Colonic mucosa (tissue), 4 donors: ENCODE data around the gene ZBTB25. TPM values are rescaled to one million over a fixed set of nuclear protein-coding genes. Genes with fewer than 3 reads are reported as not detected.

ENCODE experiments used
- DNase-seq: peaks from one replicate; pipeline ENCODE4 v3.0.0-alpha.2; 2020
- H3K27ac ChIP-seq: fragments of 200-600 bp; one replicate; pipeline ENCODE4 v1.8.0; 2021
- H3K27me3 ChIP-seq: fragments of 200-600 bp; one replicate; pipeline ENCODE4 v1.8.0; 2021
- H3K36me3 ChIP-seq: fragments of 200-600 bp; one replicate; pipeline ENCODE4 v1.8.0; 2021
- H3K4me1 ChIP-seq: fragments of 200-600 bp; one replicate; pipeline ENCODE4 v1.8.0; 2021; ENCODE audit warnings: mild to moderate bottlenecking
- H3K4me3 ChIP-seq: fragments of 200-600 bp; one replicate; pipeline ENCODE4 v1.8.0; 2021
- H3K9ac ChIP-seq, 2 donors: one replicate each; pipeline ENCODE4 v1.7.0; 2013; ENCODE audit warnings: control low read depth in 2 of 2, low read depth in 2 of 2, low read length in 2 of 2
- H3K9me3 ChIP-seq: fragments of 200-600 bp; one replicate; pipeline ENCODE4 v1.8.0; 2021
- intact Hi-C: fragments of 100-400 bp; cut with DNase I; formaldehyde crosslinking; loops from one replicate; pipeline ENCODE4 v1.14.1; 2022
- total RNA-seq, 2 donors: library from RNA; stranded (reverse); fragmentation: NEBNext Ultra II Directional in 1 of 2; extraction: Animal tissue kit (Norgen Biotek cat#: 25700) in 1 of 2; gene quantifications; one replicate each; pipeline ENCODE4 v1.2.1, GENCODE V29; 2021
- TF ChIP-seq, protein P1 (sequence below): fragments of 200-600 bp; IDR thresholded peaks from one replicate; pipeline ENCODE4 v1.8.0; 2022; ENCODE audit warnings: antibody characterized with exemption, mild to moderate bottlenecking
- donor health status: healthy.
- donor health status: DM: no; HTN: no; CAD: no.
- donor health status: DM: no; HTN: no; CAD: no.

Gene ZBTB25
- total RNA-seq, 2 donors from 2014 or later: 5.6 to 6.1 TPM

DNA sequence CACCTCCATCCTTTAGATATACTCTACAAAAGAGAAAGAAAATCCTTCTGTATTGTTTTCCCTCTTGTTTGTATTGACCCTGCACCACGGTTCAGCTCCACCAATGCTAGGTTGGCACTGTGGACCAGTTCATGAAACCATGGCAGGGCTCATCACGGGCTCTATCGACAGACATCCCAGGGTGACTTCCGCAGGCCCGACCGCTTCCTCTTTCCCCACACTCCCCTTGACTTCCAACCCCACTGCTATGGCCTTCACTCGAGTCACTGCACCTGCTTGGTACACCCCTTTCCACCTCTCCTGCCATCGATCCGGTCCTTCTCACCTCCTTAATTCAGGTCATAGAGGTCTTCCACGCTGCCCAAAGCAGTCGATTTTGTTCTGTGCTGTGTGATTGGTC, 59.5 kb downstream of the ZBTB25 start:
- H3K27me3 ChIP-seq: no peaks in the 10 kb centered on the region
- no peak overlapping the region for H3K27ac ChIP-seq
- H3K4me1 ChIP-seq: no peaks in the 10 kb centered on the region
- no peak for DNase-seq
- no peak overlapping the region for H3K9ac ChIP-seq
- H3K36me3 ChIP-seq: no peaks in the 10 kb centered on the region
- no peaks in the 10 kb centered on the region for H3K9me3 ChIP-seq
- no peak overlapping the region for H3K4me3 ChIP-seq
- TF ChIP-seq, protein P1, sequence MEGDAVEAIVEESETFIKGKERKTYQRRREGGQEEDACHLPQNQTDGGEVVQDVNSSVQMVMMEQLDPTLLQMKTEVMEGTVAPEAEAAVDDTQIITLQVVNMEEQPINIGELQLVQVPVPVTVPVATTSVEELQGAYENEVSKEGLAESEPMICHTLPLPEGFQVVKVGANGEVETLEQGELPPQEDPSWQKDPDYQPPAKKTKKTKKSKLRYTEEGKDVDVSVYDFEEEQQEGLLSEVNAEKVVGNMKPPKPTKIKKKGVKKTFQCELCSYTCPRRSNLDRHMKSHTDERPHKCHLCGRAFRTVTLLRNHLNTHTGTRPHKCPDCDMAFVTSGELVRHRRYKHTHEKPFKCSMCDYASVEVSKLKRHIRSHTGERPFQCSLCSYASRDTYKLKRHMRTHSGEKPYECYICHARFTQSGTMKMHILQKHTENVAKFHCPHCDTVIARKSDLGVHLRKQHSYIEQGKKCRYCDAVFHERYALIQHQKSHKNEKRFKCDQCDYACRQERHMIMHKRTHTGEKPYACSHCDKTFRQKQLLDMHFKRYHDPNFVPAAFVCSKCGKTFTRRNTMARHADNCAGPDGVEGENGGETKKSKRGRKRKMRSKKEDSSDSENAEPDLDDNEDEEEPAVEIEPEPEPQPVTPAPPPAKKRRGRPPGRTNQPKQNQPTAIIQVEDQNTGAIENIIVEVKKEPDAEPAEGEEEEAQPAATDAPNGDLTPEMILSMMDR: no peak
- intact Hi-C loops: no loop called here

DNA sequence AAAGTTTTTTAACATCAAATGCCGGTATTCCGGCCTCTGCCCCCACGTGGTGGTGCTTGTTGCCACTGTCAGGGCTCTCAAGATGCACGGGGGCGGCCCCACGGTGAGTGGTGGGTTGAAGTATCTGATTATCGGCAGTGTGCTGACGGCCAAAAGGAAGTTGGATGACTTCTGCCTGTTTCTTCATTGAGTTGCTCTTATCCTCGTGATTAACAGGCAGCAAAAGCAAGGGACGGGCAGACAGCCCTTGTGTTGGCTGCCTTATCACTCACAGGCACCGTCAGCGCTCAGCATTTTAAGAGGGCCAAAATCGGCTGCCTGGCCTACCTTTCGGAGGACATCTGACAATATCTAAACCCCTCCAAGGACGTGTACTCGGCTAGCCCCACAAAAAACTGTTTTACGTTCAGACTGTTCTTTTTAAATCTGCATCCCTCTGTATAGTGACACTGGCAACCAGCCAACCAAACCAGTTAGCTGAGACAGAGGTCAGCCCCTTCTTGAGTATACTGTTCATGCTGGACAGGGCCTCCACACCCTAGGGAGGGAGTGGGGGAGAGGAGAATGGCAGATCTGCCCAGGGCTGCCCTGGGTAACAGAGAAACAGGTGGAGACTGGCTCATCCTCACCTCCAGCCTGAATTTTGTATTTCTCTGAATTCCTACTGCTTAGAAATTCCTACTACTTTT, 61.2 kb downstream of the ZBTB25 start:
- Histone ChIP-seq H3K36me3 (no peaks in the 10 kb centered on the region), H3K9me3 (no peaks in the 10 kb centered on the region), H3K4me1 (no peaks in the 10 kb centered on the region), H3K9ac (no peak overlapping the region), H3K27me3 (no peaks in the 10 kb centered on the region), H3K4me3 (no peak overlapping the region), H3K27ac (no peak overlapping the region)
- intact Hi-C loops: no loop called here
- no peak for DNase-seq
- TF ChIP-seq, protein P1: no peak

DNA sequence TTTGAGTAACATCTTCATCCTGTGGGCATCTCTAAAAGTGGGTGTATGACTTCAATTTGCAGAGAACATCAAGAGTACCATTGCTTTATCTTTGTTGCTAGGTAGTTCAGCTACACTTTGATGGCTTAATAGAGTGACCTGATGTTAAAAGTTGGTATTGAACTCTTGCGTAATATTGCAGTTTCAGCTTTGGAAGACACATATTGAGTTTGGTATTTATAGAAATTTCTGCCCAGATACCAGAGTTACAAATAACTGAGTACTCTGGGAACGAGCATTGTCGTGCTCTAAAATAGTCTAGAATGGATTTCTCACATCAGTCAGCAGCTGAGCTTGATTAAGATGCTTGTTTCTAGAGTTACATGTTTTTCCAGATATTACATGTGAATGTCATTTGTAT, 63.1 kb downstream of the ZBTB25 start:
- no peaks in the 10 kb centered on the region for H3K4me1 ChIP-seq
- H3K9ac ChIP-seq: no peak overlapping the region
- no peaks in the 10 kb centered on the region for H3K27me3 ChIP-seq
- intact Hi-C loops: no loop called here
- no peak overlapping the region for H3K4me3 ChIP-seq
- no peak overlapping the region for H3K27ac ChIP-seq
- TF ChIP-seq, protein P1: no peak
- no peaks in the 10 kb centered on the region for H3K9me3 ChIP-seq
- no peak for DNase-seq
- H3K36me3 ChIP-seq: no peaks in the 10 kb centered on the region

DNA sequence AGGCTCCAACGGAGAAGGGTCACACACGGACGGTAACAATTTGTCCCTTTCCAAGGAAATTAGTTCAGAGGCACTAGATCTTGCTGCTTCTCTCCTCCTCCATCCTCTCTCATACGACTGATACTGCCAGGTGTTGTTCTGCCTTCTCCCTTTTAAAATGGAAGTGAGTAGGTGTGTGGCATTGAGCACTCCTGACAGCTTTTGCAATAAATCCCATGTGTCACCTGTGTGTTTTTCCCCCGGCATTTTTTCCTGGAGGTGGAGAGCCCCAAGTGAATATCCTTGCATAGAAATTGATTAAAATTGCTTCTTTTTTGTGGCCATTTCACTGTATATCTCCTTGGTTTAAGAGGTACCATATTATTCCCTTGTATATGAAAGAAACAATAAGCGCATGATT, 64.5 kb downstream of the ZBTB25 start:
- H3K27ac ChIP-seq: no peak overlapping the region
- no peaks in the 10 kb centered on the region for H3K36me3 ChIP-seq
- no peaks in the 10 kb centered on the region for H3K27me3 ChIP-seq
- no peak overlapping the region for H3K9ac ChIP-seq
- no peak overlapping the region for H3K4me3 ChIP-seq
- TF ChIP-seq, protein P1: no peak
- H3K9me3 ChIP-seq: no peaks in the 10 kb centered on the region
- no peaks in the 10 kb centered on the region for H3K4me1 ChIP-seq
- no peak for DNase-seq
- intact Hi-C loops: no loop called here

DNA sequence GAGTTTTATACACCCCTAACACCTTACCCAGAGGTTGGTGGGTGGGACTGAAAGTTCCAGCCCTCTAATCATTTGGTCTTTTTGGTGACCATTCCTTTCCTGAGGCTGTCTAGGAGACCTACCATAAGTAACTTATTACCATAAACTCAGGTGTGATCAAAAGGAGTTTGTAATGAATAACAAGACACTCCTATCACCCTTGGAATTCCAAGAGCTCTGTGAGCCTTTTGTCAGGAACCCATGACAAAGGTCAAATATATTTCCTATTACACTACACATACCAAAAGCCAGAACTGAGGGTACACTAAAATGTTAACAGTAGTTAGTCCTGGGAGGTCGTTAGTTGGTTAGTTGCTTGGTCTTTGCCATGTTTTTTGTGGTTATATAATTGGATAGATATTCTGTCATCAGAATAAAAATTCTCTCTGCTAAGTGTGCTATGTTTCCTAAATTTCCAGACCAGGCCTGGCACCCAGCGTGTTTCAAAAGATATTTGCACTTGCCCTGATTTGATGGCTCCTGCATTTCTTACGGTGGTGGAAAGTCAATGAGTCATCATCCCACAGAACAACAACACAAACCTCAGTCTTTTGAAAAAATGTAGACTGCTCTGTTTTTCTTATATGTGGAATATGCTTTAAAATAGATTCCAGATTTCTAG, 65.3 kb downstream of the ZBTB25 start:
- TF ChIP-seq, protein P1: no peak
- Histone ChIP-seq H3K27me3 (no peaks in the 10 kb centered on the region), H3K4me3 (no peak overlapping the region), H3K9me3 (no peaks in the 10 kb centered on the region), H3K9ac (no peak overlapping the region), H3K4me1 (no peaks in the 10 kb centered on the region), H3K36me3 (no peaks in the 10 kb centered on the region), H3K27ac (peak overlapping the region; percentile 15)
- intact Hi-C loops: no loop called here
- no peak for DNase-seq
